ENCODE data around the gene ARAP1. TPM values are rescaled to one million over a fixed set of nuclear protein-coding genes. Genes with fewer than 3 reads are reported as not detected.

ARAP1 gene
- total and polyA plus RNA-seq, 2 donors (not counting 3 experiments of a cell fraction or from before 2014, with no cell fraction given): 36.8 to 66.2 TPM

- Histone ChIP-seq H3K9me1 (replicated peaks; ENCODE audit: control insufficient read depth, extremely low read depth, insufficient read depth, low read length) (no peaks in the 10 kb centered on the region), H3K4me1 (ENCODE audit: control insufficient read depth, extremely low read depth, insufficient read depth, low read length) (no peaks in the 10 kb centered on the region), H3K27ac (ENCODE audit: insufficient read depth, low read depth, low read length) (no peak overlapping the region), H3K36me3 (ENCODE audit: control insufficient read depth in 2 of 2, extremely low read depth in 1 of 2, insufficient read depth in 2 of 2, low read length in 2 of 2) (no peaks in the 10 kb centered on the region), H3K4me2 (ENCODE audit: insufficient read depth, low read length) (no peak overlapping the region), H3K9ac (replicated peaks; ENCODE audit: extremely low read depth, insufficient read depth, low read length) (no peak overlapping the region), H3K27me3 (ENCODE audit: control insufficient read depth in 2 of 2, insufficient read depth in 2 of 2, low read length in 2 of 2) (peaks cover 29 to 41% of the 10 kb centered on the region in 2 experiments), H3K9me3 (replicated peaks; ENCODE audit: control insufficient read depth, insufficient read depth, low read length) (no peaks in the 10 kb centered on the region), H3K4me3 (replicated peaks in 1 of 3; ENCODE audit: insufficient read depth in 1 of 3, low read depth in 1 of 3, low read length in 3 of 3) (no peak overlapping the region), H4K20me1 (replicated peaks; ENCODE audit: control insufficient read depth, extremely low read depth, insufficient read depth, low read length) (no peaks in the 10 kb centered on the region), H3K79me2 (ENCODE audit: control insufficient read depth, insufficient read depth, low read length) (no peaks in the 10 kb centered on the region), H2AFZ (ENCODE audit: low read depth, low read length) (no peak overlapping the region)
- no peak for DNase-seq (ENCODE audit: low read depth, low spot score)
- POLR2A ChIA-PET: no interaction called here
- TF ChIP-seq FOS (IDR thresholded peaks at IDR 0.05; ENCODE audit: borderline replicate concordance, insufficient read depth, low read length) (no peak), MAX (IDR thresholded peaks at IDR 0.05; ENCODE audit: insufficient read depth, insufficient read length) (no peak), MYC (IDR thresholded peaks at IDR 0.05; ENCODE audit: low read depth, low read length) (no peak), POLR2AphosphoS5 (IDR thresholded peaks at IDR 0.05; ENCODE audit: insufficient read depth, low read depth, low read length) (no peak), JUN (IDR thresholded peaks at IDR 0.05; ENCODE audit: borderline replicate concordance, insufficient read depth, insufficient read length, low read depth) (no peak), POLR2A (IDR thresholded peaks at IDR 0.05; ENCODE audit: low read depth, low read length) (no peak), CTCF (IDR thresholded peaks at IDR 0.05; ENCODE audit: extremely low read depth in 1 of 2, insufficient read depth in 1 of 2, low read depth in 1 of 2, low read length in 2 of 2) (no peak), GATA2 (IDR thresholded peaks at IDR 0.05; ENCODE audit: insufficient read depth, insufficient read length, low read depth, low read length) (no peak), EZH2 (IDR thresholded peaks at IDR 0.05; ENCODE audit: borderline replicate concordance, low read depth, low read length, severe bottlenecking) (no peak)
- CTCF ChIA-PET: interaction anchor here (1.0 to 6.1 kb wide), 5 partner anchors 12 to 200 kb away, joined by 3 to 60 read pairs (median 4); no protein-coding TSS in a partner anchor
- no TSS peak for BruUV-seq (replicated peaks)
- FAIRE-seq: no peak
- intact Hi-C loops (cut with micrococcal nuclease) (no loop called here), dilution Hi-C loops (cut with MboI; ENCODE audit: extremely low pct_ligation_motif_present, low sequenced_read_pairs) (no loop called here)
Observed at GRCh38 chr11:72671152-72672099, 80.8 kb downstream of the ARAP1 start.
